ENCODE results near the gene ARPC4.
A peak's percentile ranks its signal among the peaks of the same experiment; 100 is the strongest.

The ARPC4 gene

DNA sequence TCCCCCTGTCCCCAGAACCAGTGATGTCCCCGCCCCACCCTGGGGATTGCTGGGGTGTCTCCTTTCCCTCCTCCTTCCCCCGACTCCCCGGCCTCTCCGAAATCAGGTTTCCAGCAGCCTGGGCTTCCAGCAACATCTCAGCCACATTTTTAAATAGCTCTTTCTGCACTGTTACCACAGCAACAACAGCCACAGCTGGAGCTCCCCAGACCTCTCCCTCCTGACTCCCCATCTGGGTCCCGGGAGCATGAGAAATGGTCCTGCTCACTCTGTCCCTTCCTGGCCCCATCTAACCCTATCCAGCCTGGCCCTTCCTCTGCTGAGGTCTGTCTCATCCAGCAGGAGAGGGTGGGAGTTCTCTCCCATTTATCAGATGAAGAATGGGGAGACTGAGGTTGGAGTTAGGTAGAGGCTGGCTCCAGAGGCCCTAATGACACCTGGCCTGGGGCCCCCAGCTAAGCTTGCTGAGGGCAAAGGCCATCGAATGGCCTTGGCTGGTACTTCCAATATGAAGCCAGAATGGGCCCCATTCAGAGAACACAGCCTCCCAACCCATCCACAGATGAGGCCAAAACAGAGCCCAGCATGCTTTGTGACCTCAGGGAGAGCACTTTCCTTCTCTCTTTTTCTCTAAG is 24.6 kb upstream of the ARPC4 start:
- no peak for ATAC-seq
- no peak for TF ChIP-seq ZFP3 (CRISPR knock-in tag; IDR thresholded peaks at IDR 0.05)
- TF ChIP-seq, protein P1, sequence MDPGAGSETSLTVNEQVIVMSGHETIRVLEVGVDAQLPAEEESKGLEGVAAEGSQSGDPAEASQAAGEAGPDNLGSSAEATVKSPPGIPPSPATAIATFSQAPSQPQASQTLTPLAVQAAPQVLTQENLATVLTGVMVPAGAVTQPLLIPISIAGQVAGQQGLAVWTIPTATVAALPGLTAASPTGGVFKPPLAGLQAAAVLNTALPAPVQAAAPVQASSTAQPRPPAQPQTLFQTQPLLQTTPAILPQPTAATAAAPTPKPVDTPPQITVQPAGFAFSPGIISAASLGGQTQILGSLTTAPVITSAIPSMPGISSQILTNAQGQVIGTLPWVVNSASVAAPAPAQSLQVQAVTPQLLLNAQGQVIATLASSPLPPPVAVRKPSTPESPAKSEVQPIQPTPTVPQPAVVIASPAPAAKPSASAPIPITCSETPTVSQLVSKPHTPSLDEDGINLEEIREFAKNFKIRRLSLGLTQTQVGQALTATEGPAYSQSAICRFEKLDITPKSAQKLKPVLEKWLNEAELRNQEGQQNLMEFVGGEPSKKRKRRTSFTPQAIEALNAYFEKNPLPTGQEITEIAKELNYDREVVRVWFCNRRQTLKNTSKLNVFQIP (CRISPR knock-in tag; IDR thresholded peaks at IDR 0.05; ENCODE audit: borderline replicate concordance, low read depth): no peak
- TF ChIP-seq, protein P2, sequence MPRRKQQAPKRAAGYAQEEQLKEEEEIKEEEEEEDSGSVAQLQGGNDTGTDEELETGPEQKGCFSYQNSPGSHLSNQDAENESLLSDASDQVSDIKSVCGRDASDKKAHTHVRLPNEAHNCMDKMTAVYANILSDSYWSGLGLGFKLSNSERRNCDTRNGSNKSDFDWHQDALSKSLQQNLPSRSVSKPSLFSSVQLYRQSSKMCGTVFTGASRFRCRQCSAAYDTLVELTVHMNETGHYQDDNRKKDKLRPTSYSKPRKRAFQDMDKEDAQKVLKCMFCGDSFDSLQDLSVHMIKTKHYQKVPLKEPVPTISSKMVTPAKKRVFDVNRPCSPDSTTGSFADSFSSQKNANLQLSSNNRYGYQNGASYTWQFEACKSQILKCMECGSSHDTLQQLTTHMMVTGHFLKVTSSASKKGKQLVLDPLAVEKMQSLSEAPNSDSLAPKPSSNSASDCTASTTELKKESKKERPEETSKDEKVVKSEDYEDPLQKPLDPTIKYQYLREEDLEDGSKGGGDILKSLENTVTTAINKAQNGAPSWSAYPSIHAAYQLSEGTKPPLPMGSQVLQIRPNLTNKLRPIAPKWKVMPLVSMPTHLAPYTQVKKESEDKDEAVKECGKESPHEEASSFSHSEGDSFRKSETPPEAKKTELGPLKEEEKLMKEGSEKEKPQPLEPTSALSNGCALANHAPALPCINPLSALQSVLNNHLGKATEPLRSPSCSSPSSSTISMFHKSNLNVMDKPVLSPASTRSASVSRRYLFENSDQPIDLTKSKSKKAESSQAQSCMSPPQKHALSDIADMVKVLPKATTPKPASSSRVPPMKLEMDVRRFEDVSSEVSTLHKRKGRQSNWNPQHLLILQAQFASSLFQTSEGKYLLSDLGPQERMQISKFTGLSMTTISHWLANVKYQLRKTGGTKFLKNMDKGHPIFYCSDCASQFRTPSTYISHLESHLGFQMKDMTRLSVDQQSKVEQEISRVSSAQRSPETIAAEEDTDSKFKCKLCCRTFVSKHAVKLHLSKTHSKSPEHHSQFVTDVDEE (CRISPR knock-in tag; IDR thresholded peaks at IDR 0.05): no peak
- no peak for TF ChIP-seq ZNF565 (CRISPR knock-in tag; conservative IDR thresholded peaks at IDR 0.05; ENCODE audit: low read depth)
- no peak for TF ChIP-seq ISL1 (CRISPR knock-in tag; IDR thresholded peaks at IDR 0.05)
- TF ChIP-seq RARB (CRISPR knock-in tag; IDR thresholded peaks at IDR 0.05): no peak
- no peak for TF ChIP-seq ZNF8 (CRISPR knock-in tag; IDR thresholded peaks at IDR 0.05)
- no peak for TF ChIP-seq SNAI2 (CRISPR knock-in tag; IDR thresholded peaks at IDR 0.05)
- no peak for TF ChIP-seq PPARA (CRISPR knock-in tag; IDR thresholded peaks at IDR 0.05; ENCODE audit: borderline replicate concordance)
- TF ChIP-seq, protein P3, sequence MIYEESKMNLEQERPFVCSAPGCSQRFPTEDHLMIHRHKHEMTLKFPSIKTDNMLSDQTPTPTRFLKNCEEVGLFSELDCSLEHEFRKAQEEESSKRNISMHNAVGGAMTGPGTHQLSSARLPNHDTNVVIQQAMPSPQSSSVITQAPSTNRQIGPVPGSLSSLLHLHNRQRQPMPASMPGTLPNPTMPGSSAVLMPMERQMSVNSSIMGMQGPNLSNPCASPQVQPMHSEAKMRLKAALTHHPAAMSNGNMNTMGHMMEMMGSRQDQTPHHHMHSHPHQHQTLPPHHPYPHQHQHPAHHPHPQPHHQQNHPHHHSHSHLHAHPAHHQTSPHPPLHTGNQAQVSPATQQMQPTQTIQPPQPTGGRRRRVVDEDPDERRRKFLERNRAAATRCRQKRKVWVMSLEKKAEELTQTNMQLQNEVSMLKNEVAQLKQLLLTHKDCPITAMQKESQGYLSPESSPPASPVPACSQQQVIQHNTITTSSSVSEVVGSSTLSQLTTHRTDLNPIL (CRISPR knock-in tag; IDR thresholded peaks at IDR 0.05; ENCODE audit: low read depth): no peak
- no peak for TF ChIP-seq BACH2 (CRISPR knock-in tag; IDR thresholded peaks at IDR 0.05; ENCODE audit: borderline replicate concordance)
- TF ChIP-seq CSDC2 (CRISPR knock-in tag; IDR thresholded peaks at IDR 0.05): no peak
- no peak for TF ChIP-seq ZNF70 (CRISPR knock-in tag; IDR thresholded peaks at IDR 0.05)
- TF ChIP-seq ZC3H10 (CRISPR knock-in tag; IDR thresholded peaks at IDR 0.05): no peak
- TF ChIP-seq GLIS3 (CRISPR knock-in tag; IDR thresholded peaks at IDR 0.05): no peak
- TF ChIP-seq TOX (CRISPR knock-in tag; IDR thresholded peaks at IDR 0.05; ENCODE audit: borderline replicate concordance): no peak
- TF ChIP-seq, protein P4, sequence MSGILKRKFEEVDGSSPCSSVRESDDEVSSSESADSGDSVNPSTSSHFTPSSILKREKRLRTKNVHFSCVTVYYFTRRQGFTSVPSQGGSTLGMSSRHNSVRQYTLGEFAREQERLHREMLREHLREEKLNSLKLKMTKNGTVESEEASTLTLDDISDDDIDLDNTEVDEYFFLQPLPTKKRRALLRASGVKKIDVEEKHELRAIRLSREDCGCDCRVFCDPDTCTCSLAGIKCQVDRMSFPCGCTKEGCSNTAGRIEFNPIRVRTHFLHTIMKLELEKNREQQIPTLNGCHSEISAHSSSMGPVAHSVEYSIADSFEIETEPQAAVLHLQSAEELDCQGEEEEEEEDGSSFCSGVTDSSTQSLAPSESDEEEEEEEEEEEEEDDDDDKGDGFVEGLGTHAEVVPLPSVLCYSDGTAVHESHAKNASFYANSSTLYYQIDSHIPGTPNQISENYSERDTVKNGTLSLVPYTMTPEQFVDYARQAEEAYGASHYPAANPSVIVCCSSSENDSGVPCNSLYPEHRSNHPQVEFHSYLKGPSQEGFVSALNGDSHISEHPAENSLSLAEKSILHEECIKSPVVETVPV (CRISPR knock-in tag; IDR thresholded peaks at IDR 0.05): no peak
- TF ChIP-seq ZFP30 (CRISPR knock-in tag; IDR thresholded peaks at IDR 0.05): no peak

GRCh38 chr3:9769012-9769411 is 23.9 kb upstream of the ARPC4 start:
- peak; percentile 8 for ATAC-seq
- TF ChIP-seq SNAI2 (CRISPR knock-in tag; IDR thresholded peaks at IDR 0.05) (no peak), ZNF70 (CRISPR knock-in tag; IDR thresholded peaks at IDR 0.05) (no peak), TOX (CRISPR knock-in tag; IDR thresholded peaks at IDR 0.05; ENCODE audit: borderline replicate concordance) (no peak), PATZ1 (CRISPR knock-in tag; IDR thresholded peaks at IDR 0.05; ENCODE audit: borderline replicate concordance) (no peak), ZC3H10 (CRISPR knock-in tag; IDR thresholded peaks at IDR 0.05) (no peak), OSR1 (CRISPR knock-in tag; IDR thresholded peaks at IDR 0.05) (no peak), ZFP30 (CRISPR knock-in tag; IDR thresholded peaks at IDR 0.05) (no peak), ISL1 (CRISPR knock-in tag; IDR thresholded peaks at IDR 0.05) (no peak), PPARA (CRISPR knock-in tag; IDR thresholded peaks at IDR 0.05; ENCODE audit: borderline replicate concordance) (no peak), ZNF565 (CRISPR knock-in tag; conservative IDR thresholded peaks at IDR 0.05; ENCODE audit: low read depth) (no peak), GLIS3 (CRISPR knock-in tag; IDR thresholded peaks at IDR 0.05) (no peak), BACH2 (CRISPR knock-in tag; IDR thresholded peaks at IDR 0.05; ENCODE audit: borderline replicate concordance) (no peak), ZNF8 (CRISPR knock-in tag; IDR thresholded peaks at IDR 0.05) (no peak)
- TF ChIP-seq, protein P2 (CRISPR knock-in tag; IDR thresholded peaks at IDR 0.05): no peak
- TF ChIP-seq, protein P1 (CRISPR knock-in tag; IDR thresholded peaks at IDR 0.05; ENCODE audit: borderline replicate concordance, low read depth): no peak
- TF ChIP-seq, protein P3 (CRISPR knock-in tag; IDR thresholded peaks at IDR 0.05; ENCODE audit: low read depth): no peak
- TF ChIP-seq, protein P4 (CRISPR knock-in tag; IDR thresholded peaks at IDR 0.05): no peak
